ENCODE data around the gene CAPN2. TPM values are rescaled to one million over a fixed set of nuclear protein-coding genes. Genes with fewer than 3 reads are reported as not detected.
"Not testable (repeated sequence)": the region's sequence is repeated elsewhere in the genome, so short reads cannot be mapped to it uniquely, and the experiment has no call there.

The CAPN2 gene
- total RNA-seq, 1 experiment from 2014 or later, result 47.9 TPM

DNA sequence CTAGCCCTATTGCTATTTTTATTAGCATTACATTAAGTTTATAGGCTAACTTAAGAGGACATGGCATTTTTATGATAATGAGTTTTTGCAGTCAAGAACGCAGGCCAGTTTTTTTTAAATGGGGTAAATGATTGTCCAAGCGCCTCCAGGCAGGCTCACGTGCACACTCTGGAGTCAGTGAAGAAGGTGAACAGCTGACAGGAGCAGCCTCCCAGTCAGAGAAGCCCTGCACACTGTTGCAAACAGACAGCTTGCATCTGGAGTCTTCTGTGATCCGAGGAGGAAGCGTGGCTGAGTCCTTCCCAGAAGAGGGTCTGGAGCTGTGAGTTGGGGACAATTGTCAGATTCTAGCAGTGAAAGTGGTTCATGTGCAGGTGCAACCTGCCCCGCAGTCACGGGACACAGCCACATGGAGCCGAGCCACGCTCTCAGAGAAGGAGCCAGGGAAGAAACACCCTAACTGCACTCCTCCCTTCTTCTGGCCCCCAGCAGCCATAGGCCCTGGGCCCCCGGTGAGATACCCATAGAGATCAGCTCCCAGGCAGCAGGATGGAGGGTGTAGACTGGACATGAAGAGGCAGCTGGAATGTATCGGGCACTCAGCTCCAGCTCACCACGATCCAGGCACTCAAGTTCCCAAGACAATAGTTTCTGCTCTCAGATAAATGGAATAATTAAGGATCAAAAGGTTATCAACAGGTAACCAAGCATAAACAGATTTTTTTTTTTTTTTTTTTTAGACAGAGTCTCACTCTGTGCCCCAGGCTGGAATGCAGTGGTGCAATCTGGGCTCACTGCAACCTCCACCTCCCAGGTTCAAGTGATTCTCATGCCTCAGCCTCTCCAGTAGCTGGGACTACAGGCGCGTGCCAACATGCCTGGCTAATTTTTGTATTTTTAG is 26.4 kb downstream of the CAPN2 start:
- no peak for DNase-seq (ENCODE audit: low spot score)

DNA sequence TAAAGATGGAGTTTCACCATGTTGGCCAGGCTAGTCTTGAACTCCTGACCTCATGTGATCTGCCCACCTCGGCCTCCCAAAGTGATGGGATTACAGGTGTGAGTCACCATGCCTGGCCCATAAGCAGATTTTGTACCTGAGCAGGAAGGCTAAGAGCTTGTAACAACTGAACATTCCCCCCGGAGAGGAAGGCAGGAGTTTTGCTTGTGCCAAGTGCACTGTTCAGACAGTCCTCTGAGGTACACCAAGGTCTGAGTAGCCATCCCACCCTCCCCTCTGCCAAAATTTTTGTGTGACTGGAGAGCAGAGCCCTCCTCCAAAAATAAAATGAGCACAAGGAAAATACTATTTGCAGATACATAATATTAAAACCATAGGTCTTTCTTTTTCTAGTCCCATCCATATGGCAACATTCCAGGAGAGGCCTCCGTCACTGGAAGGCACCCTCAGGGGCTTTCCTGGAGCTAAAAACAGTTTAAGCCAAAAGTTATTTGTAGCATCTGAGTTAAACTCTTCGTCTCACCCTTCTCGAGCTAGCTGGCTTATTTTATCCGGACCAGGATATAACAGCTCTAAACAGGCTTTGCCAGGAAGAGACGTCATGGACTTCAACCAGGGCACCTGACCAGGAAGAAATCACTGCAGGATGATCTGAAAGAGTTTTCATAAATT is 27.2 kb downstream of the CAPN2 start:
- no peak for DNase-seq (ENCODE audit: low spot score)

DNA sequence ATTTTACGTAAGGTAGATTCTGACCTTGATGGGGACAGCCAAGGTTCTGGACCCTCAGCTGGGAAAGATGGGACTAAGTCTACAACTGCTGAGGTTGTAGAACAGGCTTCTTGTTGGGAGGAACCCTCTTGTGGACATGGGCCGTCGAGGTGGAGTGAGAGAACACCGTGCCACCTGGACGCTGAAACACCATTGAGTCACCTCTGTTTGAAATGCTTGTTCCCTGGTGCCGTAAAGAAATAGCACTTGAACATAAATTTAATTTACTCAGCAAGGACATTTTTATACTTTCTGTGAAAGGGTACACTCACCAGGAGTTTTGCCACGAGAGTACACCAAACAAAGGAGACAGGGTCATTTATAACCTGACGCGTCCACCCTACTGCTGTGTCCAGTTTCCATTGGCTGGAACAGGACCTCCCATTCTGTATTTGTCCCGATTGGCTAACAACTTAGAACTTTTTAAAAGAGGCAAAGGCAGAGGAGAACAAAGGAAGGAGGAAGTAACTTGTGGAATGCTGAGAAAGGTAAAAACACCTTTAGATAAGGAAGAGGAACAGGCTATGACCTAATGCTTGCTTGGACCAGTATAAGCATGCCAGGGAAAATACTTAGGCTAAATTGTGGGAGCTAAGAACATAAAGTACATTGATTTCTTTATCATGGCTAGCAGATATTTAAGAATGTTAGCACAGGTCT is 27.8 kb downstream of the CAPN2 start:
- not testable (repeated sequence) for DNase-seq (ENCODE audit: low spot score)

- DNase-seq (ENCODE audit: low spot score), result no peak
These were observed 29.5 kb downstream of the CAPN2 start for GRCh38 chr1:223741861-223742260.

DNA sequence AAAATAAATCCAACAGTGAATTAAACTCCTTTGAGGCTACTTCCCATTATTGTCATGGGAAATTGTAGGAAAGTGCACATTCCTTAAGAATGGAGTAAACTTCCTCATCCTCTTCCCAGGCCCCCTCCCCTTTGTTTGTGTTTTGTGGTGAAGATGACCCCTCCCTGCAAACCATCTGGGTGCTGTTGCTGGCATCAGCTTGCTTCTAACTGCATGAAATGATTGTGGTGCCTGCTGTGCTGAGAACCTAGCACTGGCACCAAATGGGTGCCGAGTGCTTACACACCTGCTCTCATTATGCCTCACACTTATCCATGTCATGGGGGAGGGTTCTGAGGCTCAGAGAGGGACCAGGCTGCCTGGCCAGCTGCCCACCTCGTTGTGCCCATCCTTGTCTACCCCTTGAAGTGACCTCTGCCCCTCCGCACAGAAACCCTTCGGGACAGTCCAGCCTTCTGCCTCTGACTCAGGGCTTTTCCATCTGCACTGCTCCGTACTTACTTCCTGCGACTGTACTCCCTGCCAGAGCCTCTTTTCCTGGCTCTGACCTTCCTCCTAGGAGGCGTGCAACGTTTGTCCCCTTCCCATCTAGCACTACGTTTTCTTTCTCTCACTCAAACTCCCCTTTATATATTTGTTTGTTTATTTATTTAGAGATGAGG is 30.6 kb downstream of the CAPN2 start:
- no peak for DNase-seq (ENCODE audit: low spot score)

- no peak for DNase-seq (ENCODE audit: low spot score)
These were observed 33.4 kb downstream of the CAPN2 start for GRCh38 chr1:223745731-223746130.

- DNase-seq (ENCODE audit: low spot score), result peak; percentile 52
These were observed 35.5 kb downstream of the CAPN2 start for GRCh38 chr1:223747838-223748335.

DNA sequence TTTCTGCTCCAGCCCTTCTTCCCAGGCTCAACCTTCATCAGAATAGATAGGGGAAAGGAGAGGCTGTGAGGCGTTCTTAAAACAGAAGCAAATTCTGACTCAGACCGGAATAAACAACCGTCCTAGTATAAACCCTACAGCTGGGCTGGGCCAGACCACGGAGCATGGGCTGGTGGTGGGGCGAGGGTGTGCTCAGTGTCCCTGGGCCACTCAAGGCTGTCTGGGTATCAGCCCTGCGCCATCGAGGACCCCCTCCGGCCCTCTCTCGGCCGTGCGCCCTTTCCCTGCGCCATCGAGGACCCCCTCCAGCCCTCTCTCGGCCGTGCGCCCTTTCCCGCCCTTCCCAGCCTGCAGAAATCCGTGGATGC is 36.0 kb downstream of the CAPN2 start:
- peak; percentile 41 for DNase-seq (ENCODE audit: low spot score)

DNA sequence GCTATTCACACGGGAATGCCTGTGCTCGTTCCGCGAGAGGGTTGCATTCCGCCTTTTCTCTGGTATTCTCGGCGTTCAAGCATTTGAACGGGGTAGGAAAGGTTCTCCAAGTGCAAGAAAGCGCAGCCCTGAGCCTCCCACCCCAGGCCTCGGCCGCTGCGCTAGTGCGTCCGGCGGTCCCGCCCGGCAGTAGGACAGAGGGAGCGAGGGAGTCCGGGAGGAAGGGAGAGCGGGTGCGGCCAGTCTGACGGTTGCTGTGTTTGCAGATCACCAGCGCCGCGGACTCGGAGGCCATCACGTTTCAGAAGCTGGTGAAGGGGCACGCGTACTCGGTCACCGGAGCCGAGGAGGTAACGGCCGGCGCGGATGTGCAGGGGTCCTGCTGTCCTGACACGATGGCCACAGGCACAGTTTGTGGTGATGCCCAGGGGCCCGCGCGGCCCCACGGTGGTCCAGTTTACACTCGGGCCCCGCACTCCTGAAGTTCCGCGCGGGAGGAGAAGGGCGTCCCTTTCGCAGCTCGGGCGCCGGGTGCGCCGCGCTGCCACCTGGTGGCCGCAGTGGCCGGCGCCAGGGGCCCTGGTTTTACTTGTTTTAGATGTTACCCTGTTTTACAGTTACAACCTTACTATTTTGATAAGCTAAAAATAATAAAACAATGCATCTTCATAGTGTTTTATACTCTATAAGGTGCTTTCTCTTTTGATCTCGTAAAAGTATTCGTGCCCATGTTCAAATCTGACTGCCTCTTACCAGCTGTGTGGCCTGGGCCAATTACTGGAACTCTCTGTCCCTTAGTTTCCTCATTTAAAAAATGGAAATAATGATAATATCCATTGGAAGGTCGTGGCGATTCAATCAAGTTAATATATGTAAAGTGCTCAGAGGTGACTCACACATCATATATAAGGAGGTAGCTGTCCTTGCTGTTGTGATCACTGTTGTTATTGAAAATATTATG is 36.7 kb downstream of the CAPN2 start:
- no peak for DNase-seq (ENCODE audit: low spot score)

GRCh38 chr1:223750730-223751570 is 38.6 kb downstream of the CAPN2 start:
- DNase-seq (ENCODE audit: low spot score), result no peak

DNA sequence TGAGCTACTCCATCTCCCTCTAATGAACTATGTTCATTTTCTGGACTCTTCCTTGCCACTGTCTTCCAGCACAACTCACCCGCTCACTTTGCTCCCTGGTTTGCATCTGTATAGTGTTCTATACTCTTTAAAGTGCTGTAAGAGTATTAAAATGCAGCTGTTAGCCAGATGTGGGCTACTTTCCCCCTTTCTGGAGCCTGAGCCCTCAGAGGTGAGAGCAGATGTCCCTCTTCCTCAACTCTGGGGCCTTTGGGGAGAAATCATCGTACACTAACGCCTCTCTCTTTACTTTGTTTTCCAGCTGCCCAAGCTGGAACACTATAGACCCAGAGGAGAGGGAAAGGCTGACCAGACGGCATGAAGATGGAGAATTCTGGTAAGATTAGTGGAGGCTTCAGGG is 39.4 kb downstream of the CAPN2 start:
- DNase-seq (ENCODE audit: low spot score), result no peak

GRCh38 chr1:223752721-223753515 is 40.6 kb downstream of the CAPN2 start:
- DNase-seq (ENCODE audit: low spot score), result no peak

GRCh38 chr1:223754681-223755431 is 42.5 kb downstream of the CAPN2 start:
- DNase-seq (ENCODE audit: low spot score), result no peak

DNA sequence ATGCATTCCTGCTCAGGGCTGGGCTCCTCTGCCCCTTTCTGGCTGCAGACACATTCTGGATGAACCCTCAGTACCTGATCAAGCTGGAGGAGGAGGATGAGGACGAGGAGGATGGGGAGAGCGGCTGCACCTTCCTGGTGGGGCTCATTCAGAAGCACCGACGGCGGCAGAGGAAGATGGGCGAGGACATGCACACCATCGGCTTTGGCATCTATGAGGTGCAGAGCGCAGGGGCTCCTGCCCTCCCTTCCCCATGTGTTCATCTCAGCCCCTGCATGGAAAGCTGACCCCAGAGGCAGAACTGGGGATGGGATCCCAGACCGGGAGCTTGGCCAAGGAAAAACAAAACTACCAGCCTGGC is 43.1 kb downstream of the CAPN2 start:
- no peak for DNase-seq (ENCODE audit: low spot score)

- no peak for DNase-seq (ENCODE audit: low spot score)
These were observed 43.8 kb downstream of the CAPN2 start for GRCh38 chr1:223755992-223756775.

DNA sequence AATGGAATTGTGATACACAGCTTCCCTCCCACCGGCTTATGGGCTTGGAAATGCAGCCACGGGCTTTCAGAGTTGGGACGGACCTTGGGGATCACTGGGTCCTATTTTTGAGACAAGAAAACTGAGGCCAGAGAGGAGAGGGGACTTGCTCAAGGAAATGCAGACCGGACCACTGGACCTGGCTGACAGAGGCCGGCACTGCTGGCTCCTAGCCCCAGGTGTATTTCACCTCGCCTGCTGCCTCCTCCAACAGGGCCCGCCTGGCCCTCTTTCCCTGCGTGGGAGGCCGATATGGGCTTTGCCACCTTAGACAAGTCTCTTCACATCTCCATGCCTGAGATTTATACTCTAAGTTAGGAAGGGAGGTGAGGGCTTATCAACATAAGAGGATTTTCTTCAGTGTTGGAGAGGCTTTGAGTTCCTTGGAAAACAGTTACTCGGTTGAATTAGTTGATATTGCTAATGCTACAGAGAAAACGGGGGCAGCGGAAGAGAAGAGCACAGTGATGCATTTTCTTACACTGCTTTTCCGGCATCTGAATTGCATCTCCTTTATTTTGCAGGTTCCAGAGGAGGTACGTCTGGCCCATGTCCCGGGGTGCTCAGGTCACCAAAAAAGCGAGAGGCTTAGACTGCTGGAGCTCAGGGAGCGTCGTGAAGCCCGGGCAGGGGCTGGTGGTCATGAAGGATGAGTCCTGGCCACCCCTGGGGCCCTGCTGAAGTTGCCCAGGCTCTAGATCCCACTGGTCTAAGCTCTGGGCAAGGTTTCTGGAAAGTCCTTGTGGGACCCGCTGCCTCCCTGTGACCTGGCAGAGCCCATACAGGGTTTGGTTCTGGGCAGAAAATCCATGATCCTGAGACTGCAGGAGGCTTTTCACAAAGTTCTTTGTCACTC is 44.7 kb downstream of the CAPN2 start:
- no peak for DNase-seq (ENCODE audit: low spot score)
